ENCODE measurements around the gene KRTAP20-4. TPM values are rescaled to one million over a fixed set of nuclear protein-coding genes. Genes with fewer than 3 reads are reported as not detected.

KRTAP20-4 gene
- polyA plus RNA-seq (2013, experiment 1 of 2), result not detected
- not detected for polyA plus RNA-seq (2013, experiment 2 of 2)

DNA sequence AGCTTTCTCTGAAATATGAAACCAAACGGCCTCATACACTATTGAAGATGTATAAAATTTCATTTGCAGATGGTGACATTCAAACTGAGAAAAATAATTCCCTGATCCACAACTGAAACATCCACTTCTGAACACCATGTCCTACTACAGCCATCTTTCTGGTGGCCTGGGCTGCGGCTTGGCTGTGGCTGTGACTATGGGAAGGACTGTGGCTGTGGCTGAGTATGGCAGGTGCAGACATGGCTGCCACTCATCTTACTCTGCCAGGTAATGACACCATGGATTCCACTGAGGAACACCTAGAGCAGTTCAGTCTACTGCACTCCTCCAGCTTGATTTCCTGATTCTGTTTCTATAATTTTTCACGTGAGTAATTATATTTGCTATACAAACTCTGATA lies at the start of gene KRTAP20-4:
TSS of gene KRTAP20-4 (plus strand) at position 106 of the 400 bp plus-strand sequence.
- Histone ChIP-seq H3K36me3 (ENCODE audit: insufficient read depth, low read length) (no peaks in the 10 kb centered on the region), H3K27me3 (ENCODE audit: insufficient read depth, low read length) (no peaks in the 10 kb centered on the region), H3K4me1 (ENCODE audit: insufficient read depth, low read length) (no peaks in the 10 kb centered on the region), H3K9ac (ENCODE audit: low read depth, low read length) (no peak within 1 kb of the TSS), H3K27ac (ENCODE audit: low read depth, low read length) (no peak within 1 kb of the TSS), H3K4me3 (ENCODE audit: low read length) (no peak within 1 kb of the TSS), H3K9me3 (ENCODE audit: insufficient read depth, low read depth, low read length) (0 out of 2 replicates have a peak, but pooled peaks cover 5% of the 10 kb centered on the region)
- WGBS, result 91% methylated on average over 3 of the region's 3 CpGs

DNA sequence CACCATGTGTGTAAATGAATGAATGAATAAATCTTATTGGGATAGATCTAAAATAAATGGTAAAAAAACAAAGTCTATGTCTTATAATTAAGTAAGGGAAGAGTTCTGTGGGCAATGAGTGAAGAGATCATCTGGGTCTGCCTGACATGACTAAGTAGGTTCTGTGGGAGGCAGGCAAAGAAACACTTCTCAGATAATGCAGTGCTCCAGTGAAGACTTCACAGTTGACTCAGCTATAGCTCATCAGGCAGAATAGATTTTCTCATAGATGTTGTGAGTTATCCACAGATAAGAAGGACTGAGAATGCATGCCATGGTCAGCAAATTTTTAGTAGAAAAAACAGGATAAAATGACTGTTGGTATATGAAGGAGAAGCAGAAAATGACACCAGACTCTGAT lies 42.7 kb upstream of the KRTAP20-4 start:
- no peak overlapping the region for H3K27ac ChIP-seq (ENCODE audit: low read depth, low read length)
- H3K4me3 ChIP-seq (ENCODE audit: low read length), result no peak overlapping the region

DNA sequence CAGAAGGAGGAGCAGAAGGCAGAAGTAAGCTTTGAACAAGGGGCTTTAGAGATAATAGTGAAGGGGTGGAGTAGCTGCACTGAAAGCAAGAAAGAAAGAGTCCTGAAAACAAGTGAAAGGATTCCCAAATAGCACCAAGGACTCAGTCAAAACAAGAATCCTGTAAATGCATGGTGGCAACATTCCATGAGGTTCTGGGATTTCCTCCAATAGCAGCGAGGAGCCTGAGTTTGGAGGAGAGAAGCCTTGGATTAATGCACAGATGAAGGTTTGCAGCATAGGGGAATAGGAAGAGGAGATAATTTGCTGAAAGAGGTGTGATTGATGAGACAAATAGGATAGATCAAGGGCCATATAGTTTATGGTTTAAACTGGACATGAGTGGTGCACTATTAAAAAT lies 41.1 kb upstream of the KRTAP20-4 start:
- H3K9me3 ChIP-seq (ENCODE audit: insufficient read depth, low read depth, low read length), result no peaks in the 10 kb centered on the region

More for the DNA sequence above, 42.7 kb upstream of the KRTAP20-4 start:
- no peaks in the 10 kb centered on the region for H3K9me3 ChIP-seq (ENCODE audit: insufficient read depth, low read depth, low read length)
- no peaks in the 10 kb centered on the region for H3K36me3 ChIP-seq (ENCODE audit: insufficient read depth, low read length)
- H3K9ac ChIP-seq (ENCODE audit: low read depth, low read length), result no peak overlapping the region
- 0 out of 2 replicates have a peak, but pooled peaks cover 2% of the 10 kb centered on the region for H3K4me1 ChIP-seq (ENCODE audit: insufficient read depth, low read length)
- no peaks in the 10 kb centered on the region for H3K27me3 ChIP-seq (ENCODE audit: insufficient read depth, low read length)

DNA sequence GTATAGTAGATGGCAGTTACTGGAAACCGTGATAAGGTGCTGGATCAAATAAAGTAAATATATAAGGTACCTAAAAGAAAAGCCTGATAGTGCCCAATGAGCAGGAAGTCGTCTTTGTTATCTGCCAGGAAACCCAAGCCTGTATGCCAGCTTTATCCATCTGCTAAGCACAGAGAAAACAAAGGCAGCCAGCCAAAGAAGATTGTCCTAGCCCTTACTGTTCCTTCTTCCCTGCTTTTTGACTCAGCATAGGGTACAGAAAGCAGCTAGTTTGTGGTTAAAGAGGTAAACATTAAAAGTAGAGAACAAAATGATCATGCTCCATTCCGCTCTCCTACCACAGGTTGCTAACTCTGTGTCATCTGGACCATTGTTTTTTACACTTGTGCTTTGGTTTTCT lies 40.3 kb upstream of the KRTAP20-4 start:
- Histone ChIP-seq H3K36me3 (ENCODE audit: insufficient read depth, low read length) (no peaks in the 10 kb centered on the region), H3K27me3 (ENCODE audit: insufficient read depth, low read length) (no peaks in the 10 kb centered on the region)
- WGBS, result 74% methylated on average over 3 of the region's 3 CpGs

More for the DNA sequence above, 41.1 kb upstream of the KRTAP20-4 start:
- Histone ChIP-seq H3K9ac (ENCODE audit: low read depth, low read length) (no peak overlapping the region), H3K27ac (ENCODE audit: low read depth, low read length) (no peak overlapping the region), H3K4me1 (ENCODE audit: insufficient read depth, low read length) (0 out of 2 replicates have a peak, but pooled peaks cover 2% of the 10 kb centered on the region), H3K36me3 (ENCODE audit: insufficient read depth, low read length) (no peaks in the 10 kb centered on the region), H3K4me3 (ENCODE audit: low read length) (no peak overlapping the region), H3K27me3 (ENCODE audit: insufficient read depth, low read length) (no peaks in the 10 kb centered on the region)
- WGBS, result 80% methylated on average over 1 of the region's 1 CpG

DNA sequence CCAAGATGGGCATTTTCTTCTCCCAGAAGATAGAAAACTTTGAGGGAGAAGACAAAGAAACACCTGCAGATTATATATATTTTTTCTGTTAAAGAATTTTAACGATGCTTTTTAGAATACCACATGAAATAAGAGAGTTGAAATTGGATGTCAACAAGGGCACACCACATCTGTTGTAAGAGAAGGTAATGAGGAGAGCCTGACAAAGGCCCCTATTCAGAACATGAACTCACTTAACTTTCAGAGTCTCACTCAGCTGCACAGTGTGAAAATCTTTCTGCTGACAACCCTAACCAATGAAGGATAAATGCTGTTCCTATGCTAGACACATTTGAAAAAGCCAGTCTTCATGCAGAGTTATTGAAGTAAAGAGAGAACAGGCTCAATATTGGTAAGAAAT lies 37.6 kb upstream of the KRTAP20-4 start:
- H3K9me3 ChIP-seq (ENCODE audit: insufficient read depth, low read depth, low read length), result no peaks in the 10 kb centered on the region
- no peak overlapping the region for H3K27ac ChIP-seq (ENCODE audit: low read depth, low read length)
- no peak overlapping the region for H3K9ac ChIP-seq (ENCODE audit: low read depth, low read length)
- WGBS, result 100% methylated on average over 1 of the region's 1 CpG
- no peaks in the 10 kb centered on the region for H3K27me3 ChIP-seq (ENCODE audit: insufficient read depth, low read length)
- H3K36me3 ChIP-seq (ENCODE audit: insufficient read depth, low read length), result no peaks in the 10 kb centered on the region
- no peak overlapping the region for H3K4me3 ChIP-seq (ENCODE audit: low read length)
- 0 out of 2 replicates have a peak, but pooled peaks cover 2% of the 10 kb centered on the region for H3K4me1 ChIP-seq (ENCODE audit: insufficient read depth, low read length)

More for the DNA sequence above, 40.3 kb upstream of the KRTAP20-4 start:
- Histone ChIP-seq H3K27ac (ENCODE audit: low read depth, low read length) (no peak overlapping the region), H3K4me3 (ENCODE audit: low read length) (no peak overlapping the region), H3K4me1 (ENCODE audit: insufficient read depth, low read length) (0 out of 2 replicates have a peak, but pooled peaks cover 2% of the 10 kb centered on the region), H3K9ac (ENCODE audit: low read depth, low read length) (no peak overlapping the region), H3K9me3 (ENCODE audit: insufficient read depth, low read depth, low read length) (no peaks in the 10 kb centered on the region)

DNA sequence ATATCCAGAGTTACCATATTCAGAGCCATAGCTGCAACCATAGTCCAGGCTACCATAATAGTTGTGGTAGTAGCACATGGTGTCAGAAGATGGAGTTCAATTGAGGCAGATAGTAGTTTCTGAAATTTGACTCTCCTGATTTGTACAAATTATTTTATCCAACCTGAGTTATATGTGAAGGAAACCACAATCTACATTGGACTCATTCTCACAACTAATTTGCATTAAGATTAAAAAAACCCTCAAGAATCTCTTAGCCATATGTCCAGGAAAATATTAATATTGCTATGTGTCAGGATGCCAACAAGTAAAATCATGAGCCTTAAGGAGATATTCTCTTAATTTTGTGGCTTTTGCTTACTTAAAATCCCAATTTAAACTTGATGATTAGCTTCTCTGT lies 30.1 kb upstream of the KRTAP20-4 start, which contains the start of gene KRTAP22-2:
TSS of gene KRTAP22-2 (minus strand) at position 101 of the 400 bp plus-strand sequence.
- H3K4me3 ChIP-seq (ENCODE audit: low read length), result no peak within 1 kb of the TSS
- H3K4me1 ChIP-seq (ENCODE audit: insufficient read depth, low read length), result no peaks in the 10 kb centered on the region
- H3K27me3 ChIP-seq (ENCODE audit: insufficient read depth, low read length), result no peaks in the 10 kb centered on the region
- no peaks in the 10 kb centered on the region for H3K9me3 ChIP-seq (ENCODE audit: insufficient read depth, low read depth, low read length)
- no peak within 1 kb of the TSS for H3K9ac ChIP-seq (ENCODE audit: low read depth, low read length)
- no peaks in the 10 kb centered on the region for H3K36me3 ChIP-seq (ENCODE audit: insufficient read depth, low read length)
- no peak within 1 kb of the TSS for H3K27ac ChIP-seq (ENCODE audit: low read depth, low read length)

DNA sequence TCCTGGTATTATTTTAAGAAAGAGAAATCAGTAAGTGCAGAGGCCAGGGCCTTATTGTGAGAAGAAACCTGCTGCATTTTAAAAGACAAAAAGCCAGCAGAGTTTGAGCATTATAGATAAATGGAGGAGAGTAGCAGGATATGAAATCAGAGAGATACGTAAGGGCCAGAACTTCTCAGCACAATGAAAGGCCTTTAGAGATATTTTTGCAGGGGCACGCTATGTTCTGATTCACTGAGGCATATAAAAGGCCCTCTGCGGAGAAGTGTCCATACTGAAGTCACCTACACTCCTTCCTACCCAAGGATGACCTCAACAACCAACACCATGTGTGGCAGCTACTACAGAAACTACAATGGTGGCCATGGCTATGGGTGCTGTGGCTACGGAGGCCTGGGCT lies 28.3 kb upstream of the KRTAP20-4 start, which contains the start of gene KRTAP6-3:
TSS of gene KRTAP6-3 (plus strand) at position 301 of the 400 bp plus-strand sequence. CDS start at position 307, 6 bp downstream.
- Histone ChIP-seq H3K4me3 (ENCODE audit: low read length) (no peak within 1 kb of the TSS), H3K9me3 (ENCODE audit: insufficient read depth, low read depth, low read length) (no peaks in the 10 kb centered on the region), H3K4me1 (ENCODE audit: insufficient read depth, low read length) (no peaks in the 10 kb centered on the region), H3K9ac (ENCODE audit: low read depth, low read length) (no peak within 1 kb of the TSS), H3K27ac (ENCODE audit: low read depth, low read length) (no peak within 1 kb of the TSS), H3K27me3 (ENCODE audit: insufficient read depth, low read length) (no peaks in the 10 kb centered on the region), H3K36me3 (ENCODE audit: insufficient read depth, low read length) (no peaks in the 10 kb centered on the region)
- 96% methylated on average over 4 of the region's 4 CpGs for WGBS

DNA sequence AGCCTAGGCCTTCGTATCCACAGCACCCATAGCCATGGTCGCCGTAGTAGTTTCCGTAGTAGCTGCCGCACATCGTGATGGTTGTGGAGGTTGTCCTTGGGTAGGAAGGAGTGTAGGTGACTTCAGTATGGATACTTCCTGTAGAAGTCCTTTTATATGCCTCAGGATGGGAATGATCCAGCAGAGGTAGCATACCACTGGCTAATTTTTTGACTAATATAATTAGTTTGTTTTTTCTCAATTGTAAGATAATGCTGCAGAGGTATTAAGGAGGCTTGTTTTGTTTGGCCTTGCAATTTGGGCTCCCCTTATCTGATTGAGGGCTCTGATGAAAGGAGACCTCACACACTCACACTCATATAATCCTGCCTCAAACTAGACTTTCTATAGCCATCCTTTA lies 21.6 kb upstream of the KRTAP20-4 start, which contains the start of gene KRTAP6-2:
TSS of gene KRTAP6-2 (minus strand) at position 101 of the 400 bp plus-strand sequence. CDS start at position 73, 28 bp downstream.
- no peaks in the 10 kb centered on the region for H3K4me1 ChIP-seq (ENCODE audit: insufficient read depth, low read length)
- no peaks in the 10 kb centered on the region for H3K9me3 ChIP-seq (ENCODE audit: insufficient read depth, low read depth, low read length)
- no peak within 1 kb of the TSS for H3K27ac ChIP-seq (ENCODE audit: low read depth, low read length)
- 97% methylated on average over 6 of the region's 6 CpGs for WGBS
- H3K4me3 ChIP-seq (ENCODE audit: low read length), result no peak within 1 kb of the TSS
- no peak within 1 kb of the TSS for H3K9ac ChIP-seq (ENCODE audit: low read depth, low read length)
- H3K27me3 ChIP-seq (ENCODE audit: insufficient read depth, low read length), result no peaks in the 10 kb centered on the region
- H3K36me3 ChIP-seq (ENCODE audit: insufficient read depth, low read length), result no peaks in the 10 kb centered on the region

DNA sequence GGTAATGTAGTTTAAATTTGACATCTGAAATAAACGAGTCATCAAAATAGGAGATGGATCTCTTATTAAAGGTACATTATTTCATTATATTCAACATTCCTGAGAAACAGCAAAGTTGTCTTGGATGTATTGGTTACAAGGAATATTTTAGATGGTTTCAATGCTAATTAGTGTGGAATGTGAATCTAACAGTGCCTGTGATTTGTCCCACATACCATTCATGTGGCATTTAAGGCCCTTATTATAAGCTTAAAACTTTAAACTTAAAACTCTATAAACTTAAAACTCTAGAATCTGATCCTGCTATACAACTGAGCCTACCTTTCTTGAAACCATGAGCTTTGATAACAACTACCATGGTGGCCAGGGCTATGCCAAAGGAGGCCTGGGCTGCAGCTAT lies 19.6 kb upstream of the KRTAP20-4 start, which contains the start of gene KRTAP22-1:
TSS of gene KRTAP22-1 (plus strand) at position 301 of the 400 bp plus-strand sequence.
- no CpG with 5 or more reads among the region's 1 CpG for WGBS
- H3K27me3 ChIP-seq (ENCODE audit: insufficient read depth, low read length), result no peaks in the 10 kb centered on the region

DNA sequence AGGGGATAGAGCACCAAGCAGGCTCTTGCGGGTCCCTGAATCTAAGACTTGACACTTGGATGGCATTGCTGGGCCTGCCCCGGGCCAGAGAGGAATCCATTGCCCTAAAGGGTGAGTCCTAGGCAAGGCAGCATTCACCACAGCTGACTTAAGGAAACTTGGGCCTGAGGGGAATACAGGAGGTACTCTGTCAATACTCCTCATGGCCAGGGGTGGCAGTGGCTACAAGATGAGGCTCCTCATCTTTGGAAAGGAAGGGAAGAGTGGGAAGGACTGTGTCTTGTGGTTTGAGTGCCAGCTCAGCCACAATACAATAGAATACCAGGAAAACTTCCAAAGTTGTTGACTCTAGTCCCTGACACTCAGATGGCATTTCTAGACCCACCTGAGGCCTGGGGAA lies 14.5 kb upstream of the KRTAP20-4 start:
- Histone ChIP-seq H3K4me1 (ENCODE audit: insufficient read depth, low read length) (no peaks in the 10 kb centered on the region), H3K27ac (ENCODE audit: low read depth, low read length) (no peak overlapping the region), H3K4me3 (ENCODE audit: low read length) (no peak overlapping the region), H3K36me3 (ENCODE audit: insufficient read depth, low read length) (no peaks in the 10 kb centered on the region), H3K9ac (ENCODE audit: low read depth, low read length) (no peak overlapping the region), H3K27me3 (ENCODE audit: insufficient read depth, low read length) (no peaks in the 10 kb centered on the region), H3K9me3 (ENCODE audit: insufficient read depth, low read depth, low read length) (no peaks in the 10 kb centered on the region)
- WGBS, result 89% methylated on average over 2 of the region's 2 CpGs

More for the DNA sequence above, 19.6 kb upstream of the KRTAP20-4 start, which contains the start of gene KRTAP22-1:
- Histone ChIP-seq H3K4me1 (ENCODE audit: insufficient read depth, low read length) (no peaks in the 10 kb centered on the region), H3K9me3 (ENCODE audit: insufficient read depth, low read depth, low read length) (no peaks in the 10 kb centered on the region), H3K36me3 (ENCODE audit: insufficient read depth, low read length) (no peaks in the 10 kb centered on the region), H3K9ac (ENCODE audit: low read depth, low read length) (no peak within 1 kb of the TSS), H3K27ac (ENCODE audit: low read depth, low read length) (no peak within 1 kb of the TSS), H3K4me3 (ENCODE audit: low read length) (no peak within 1 kb of the TSS)

DNA sequence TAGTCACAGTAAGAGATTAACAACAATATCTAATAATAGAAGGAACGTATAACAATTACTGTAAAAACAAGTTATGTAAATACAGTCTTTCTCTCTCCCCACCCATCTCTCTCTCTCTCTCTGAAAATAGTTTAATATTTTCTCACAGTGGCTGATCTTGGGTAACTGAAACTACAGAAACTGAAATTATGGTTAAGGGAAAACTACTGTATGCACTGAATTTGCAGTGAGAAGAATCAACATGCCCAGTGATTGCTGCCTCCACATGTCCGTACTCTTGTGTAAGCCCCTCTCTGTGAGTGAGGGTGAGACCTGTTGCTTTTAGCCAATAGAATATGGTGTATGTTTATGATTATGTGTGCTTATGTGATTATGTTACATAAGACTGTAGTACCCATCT lies 8.3 kb upstream of the KRTAP20-4 start:
- no peaks in the 10 kb centered on the region for H3K36me3 ChIP-seq (ENCODE audit: insufficient read depth, low read length)
- no peak overlapping the region for H3K9ac ChIP-seq (ENCODE audit: low read depth, low read length)
- H3K4me1 ChIP-seq (ENCODE audit: insufficient read depth, low read length), result no peaks in the 10 kb centered on the region
- no peak overlapping the region for H3K27ac ChIP-seq (ENCODE audit: low read depth, low read length)
- no peak overlapping the region for H3K4me3 ChIP-seq (ENCODE audit: low read length)
- no peaks in the 10 kb centered on the region for H3K27me3 ChIP-seq (ENCODE audit: insufficient read depth, low read length)
- H3K9me3 ChIP-seq (ENCODE audit: insufficient read depth, low read depth, low read length), result no peaks in the 10 kb centered on the region
- WGBS, result 91% methylated on average over 1 of the region's 2 CpGs
